ENCODE measurements around the gene EML6.
A peak's percentile ranks its signal among the peaks of the same experiment; 100 is the strongest.
"Not testable (repeated sequence)": the region's sequence is repeated elsewhere in the genome, so short reads cannot be mapped to it uniquely, and the experiment has no call there.

Gene EML6

GRCh38 chr2:54834721-54835120 lies 111.3 kb downstream of the EML6 start:
- Histone ChIP-seq H3K36me3 (replicated peaks) (no peaks in the 10 kb centered on the region), H3K27me3 (replicated peaks) (no peaks in the 10 kb centered on the region), H3K4me3 (ENCODE audit: low read depth, low read length) (no peak overlapping the region), H3K27ac (no peak overlapping the region)
- TF ChIP-seq CTCF (IDR thresholded peaks at IDR 0.05; ENCODE audit: low read depth, low read length, missing control alignments): no peak
- no peak for DNase-seq
- in situ Hi-C loops (cut with HindIII; ENCODE audit: low pct_ligation_motif_present, low sequenced_read_pairs): no loop called here

- Histone ChIP-seq H3K27ac (no peak overlapping the region), H3K27me3 (replicated peaks) (no peaks in the 10 kb centered on the region), H3K4me3 (ENCODE audit: low read depth, low read length) (no peak overlapping the region), H3K36me3 (replicated peaks) (no peaks in the 10 kb centered on the region)
- no peak for TF ChIP-seq CTCF (IDR thresholded peaks at IDR 0.05; ENCODE audit: low read depth, low read length, missing control alignments)
- DNase-seq: no peak
- in situ Hi-C loops (cut with HindIII; ENCODE audit: low pct_ligation_motif_present, low sequenced_read_pairs): no loop called here
Observed at GRCh38 chr2:54836477-54836876, 113.0 kb downstream of the EML6 start.

- TF ChIP-seq CTCF (IDR thresholded peaks at IDR 0.05; ENCODE audit: low read depth, low read length, missing control alignments): peak; percentile 95
- Histone ChIP-seq H3K27me3 (replicated peaks) (no peaks in the 10 kb centered on the region), H3K4me3 (ENCODE audit: low read depth, low read length) (no peak overlapping the region), H3K27ac (no peak overlapping the region), H3K36me3 (replicated peaks) (no peaks in the 10 kb centered on the region)
- DNase-seq: peak; percentile 57
- in situ Hi-C loops (cut with HindIII; ENCODE audit: low pct_ligation_motif_present, low sequenced_read_pairs): no loop called here
Observed at GRCh38 chr2:54838585-54839035, 115.1 kb downstream of the EML6 start.

- TF ChIP-seq CTCF (IDR thresholded peaks at IDR 0.05; ENCODE audit: low read depth, low read length, missing control alignments): no peak
- H3K36me3 ChIP-seq (replicated peaks): no peaks in the 10 kb centered on the region
- H3K4me3 ChIP-seq (ENCODE audit: low read depth, low read length): no peak overlapping the region
- H3K27me3 ChIP-seq (replicated peaks): no peaks in the 10 kb centered on the region
- no peak for DNase-seq
- in situ Hi-C loops (cut with HindIII; ENCODE audit: low pct_ligation_motif_present, low sequenced_read_pairs): no loop called here
- H3K27ac ChIP-seq: no peak overlapping the region
Observed at GRCh38 chr2:54839461-54840255, 116.2 kb downstream of the EML6 start.

GRCh38 chr2:54840559-54841468 lies 117.4 kb downstream of the EML6 start:
- Histone ChIP-seq H3K36me3 (replicated peaks) (no peaks in the 10 kb centered on the region), H3K27ac (no peak overlapping the region), H3K4me3 (ENCODE audit: low read depth, low read length) (no peak overlapping the region), H3K27me3 (replicated peaks) (no peaks in the 10 kb centered on the region)
- TF ChIP-seq CTCF (IDR thresholded peaks at IDR 0.05; ENCODE audit: low read depth, low read length, missing control alignments): no peak
- in situ Hi-C loops (cut with HindIII; ENCODE audit: low pct_ligation_motif_present, low sequenced_read_pairs): no loop called here
- DNase-seq: no peak

GRCh38 chr2:54841500-54841899 lies 118.0 kb downstream of the EML6 start:
- in situ Hi-C loops (cut with HindIII; ENCODE audit: low pct_ligation_motif_present, low sequenced_read_pairs); H3K27ac ChIP-seq; DNase-seq; H3K4me3 ChIP-seq (ENCODE audit: low read depth, low read length); H3K27me3 ChIP-seq (replicated peaks); H3K36me3 ChIP-seq (replicated peaks): not testable (repeated sequence)
